Neural progenitor cell (in vitro differentiated cells): Measurements from ENCODE around the gene MTR. TPM values are rescaled to one million over a fixed set of nuclear protein-coding genes. Genes with fewer than 3 reads are reported as not detected.
A peak's percentile ranks its signal among the peaks of the same experiment; 100 is the strongest.

Experiments
- DNase-seq: peaks from one replicate; pipeline ENCODE4 v3.0.0-alpha.2; 2016; ENCODE audit warnings: low spot score
- H2AFZ ChIP-seq: fragments of 200-600 bp; sonication (generic); replicated peaks from 2 replicates; pipeline ENCODE4 v1.6.1; 2016; ENCODE audit warnings: antibody characterized with exemption
- H3F3A ChIP-seq: fragments of 200-600 bp; sonication (generic); 2 replicates; pipeline ENCODE4 v1.6.1; 2016; ENCODE audit warnings: antibody characterized with exemption, low read depth
- H3K27ac ChIP-seq: fragments of 200-600 bp; sonication (generic); 2 replicates; pipeline ENCODE4 v1.5.1; 2016; ENCODE audit warnings: mild to moderate bottlenecking
- H3K27me3 ChIP-seq: fragments of 200-600 bp; sonication (generic); 2 replicates; pipeline ENCODE4 v1.6.1; 2016; ENCODE audit warnings: mild to moderate bottlenecking, moderate library complexity
- H3K36me3 ChIP-seq: fragments of 200-600 bp; sonication (generic); 2 replicates; pipeline ENCODE4 v1.5.1; 2016
- H3K4me1 ChIP-seq: fragments of 200-600 bp; sonication (generic); 2 replicates; pipeline ENCODE4 v1.6.1; 2016; ENCODE audit warnings: mixed run types
- H3K4me2 ChIP-seq: fragments of 200-600 bp; sonication (generic); 2 replicates; pipeline ENCODE4 v1.6.1; 2016
- H3K4me3 ChIP-seq: fragments of 200-600 bp; sonication (generic); 2 replicates; pipeline ENCODE4 v1.5.1; 2016
- H3K79me2 ChIP-seq: fragments of 200-600 bp; sonication (generic); 2 replicates; pipeline ENCODE4 v1.6.1; 2016; ENCODE audit warnings: low read depth
- H3K9ac ChIP-seq: fragments of 200-600 bp; sonication (generic); 2 replicates; pipeline ENCODE4 v1.6.1; 2016
- H3K9me3 ChIP-seq: fragments of 200-600 bp; sonication (generic); 2 replicates; pipeline ENCODE4 v1.5.1; 2016; ENCODE audit warnings: low read depth
- H4K20me1 ChIP-seq: fragments of 200-600 bp; sonication (generic); 2 replicates; pipeline ENCODE4 v1.6.1; 2016; ENCODE audit warnings: low read depth
- H3K27ac Mint-ChIP-seq: 3 replicates; pipeline ENCODE4 v1.8.0; 2021; ENCODE audit warnings: mixed read lengths
- H3K27me3 Mint-ChIP-seq: 2 replicates; pipeline ENCODE4 v1.8.0; 2022; ENCODE audit warnings: low read depth, mild to moderate bottlenecking, inconsistent platforms, moderate library complexity, mixed read lengths; ENCODE audit not compliant: insufficient read depth
- H3K36me3 Mint-ChIP-seq: 3 replicates; pipeline ENCODE4 v1.8.0; 2021; ENCODE audit warnings: mixed read lengths
- H3K4me1 Mint-ChIP-seq: 3 replicates; pipeline ENCODE4 v1.8.0; 2021; ENCODE audit warnings: mixed read lengths
- H3K4me3 Mint-ChIP-seq: 3 replicates; pipeline ENCODE4 v1.8.0; 2021; ENCODE audit warnings: mild to moderate bottlenecking, moderate library complexity, mixed read lengths
- H3K9me3 Mint-ChIP-seq: 3 replicates; pipeline ENCODE4 v1.8.0; 2020; ENCODE audit warnings: mixed read lengths
- CTCF ChIP-seq: fragments of 200-600 bp; sonication (generic); IDR thresholded peaks from 2 replicates; pipeline ENCODE4 v1.5.1; 2017; ENCODE audit warnings: antibody characterized with exemption, mild to moderate bottlenecking
- EZH2 ChIP-seq: fragments of 200-600 bp; sonication (generic); IDR thresholded peaks from 2 replicates; pipeline ENCODE4 v1.6.1; 2017; ENCODE audit warnings: antibody characterized with exemption, mild to moderate bottlenecking, moderate library complexity
- EZH2phosphoT487 ChIP-seq: fragments of 200-600 bp; sonication (generic); IDR thresholded peaks from 2 replicates; pipeline ENCODE4 v1.6.1; 2017; ENCODE audit warnings: antibody characterized with exemption
- total RNA-seq: library from RNA; depleted of rRNA; stranded (reverse); fragments of >200 nt; gene quantifications from 2 replicates; pipeline ENCODE4 v1.2.3, GENCODE V29; 2015; ENCODE audit warnings: low replicate concordance

MTR gene
- total RNA-seq, 1 donor from 2014 or later, result 27.3 TPM

GRCh38 chr1:236944556-236944955 is 149.5 kb downstream of the MTR start:
- DNase-seq, result no peak
- Mint-ChIP-seq H3K27ac (no peak overlapping the region), H3K4me1 (peaks cover 7% of the 10 kb centered on the region), H3K27me3 (peaks cover 6% of the 10 kb centered on the region), H3K4me3 (no peak overlapping the region), H3K36me3 (no peaks in the 10 kb centered on the region), H3K9me3 (no peaks in the 10 kb centered on the region)
- Histone ChIP-seq H3K9ac (no peak overlapping the region), H3K9me3 (no peaks in the 10 kb centered on the region), H3K27ac (no peak overlapping the region), H3K27me3 (no peaks in the 10 kb centered on the region), H3F3A (no peaks in the 10 kb centered on the region), H4K20me1 (no peaks in the 10 kb centered on the region), H2AFZ (no peak overlapping the region), H3K79me2 (no peaks in the 10 kb centered on the region), H3K36me3 (no peaks in the 10 kb centered on the region), H3K4me3 (no peak overlapping the region), H3K4me2 (no peak overlapping the region), H3K4me1 (no peaks in the 10 kb centered on the region)
- TF ChIP-seq CTCF, result no peak
- TF ChIP-seq EZH2, result no peak
- no peak for TF ChIP-seq EZH2phosphoT487

DNA sequence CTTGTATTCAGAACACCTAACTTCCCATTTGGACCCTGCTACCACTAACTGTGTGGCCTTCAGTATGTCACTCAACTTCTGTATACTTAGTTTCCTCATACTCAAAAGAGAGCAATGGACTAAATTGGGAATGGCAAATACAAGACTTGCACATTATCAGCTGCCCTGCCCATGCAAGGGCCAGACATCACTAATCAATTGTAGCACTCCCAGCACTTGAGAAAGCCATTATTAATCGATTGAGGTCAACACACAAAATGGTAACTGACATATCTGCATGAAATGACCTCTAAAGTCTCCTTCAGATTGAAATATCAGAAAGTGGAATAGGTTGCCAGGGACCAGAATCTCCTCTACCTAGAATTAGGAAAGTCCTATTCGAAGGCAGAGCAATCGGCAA is 149.9 kb downstream of the MTR start:
- no peak for DNase-seq
- no peaks in the 10 kb centered on the region for H3K36me3 Mint-ChIP-seq
- peaks cover 7% of the 10 kb centered on the region for H3K4me1 Mint-ChIP-seq
- H3K9me3 Mint-ChIP-seq, result no peaks in the 10 kb centered on the region
- H3K4me3 Mint-ChIP-seq, result no peak overlapping the region
- no peaks in the 10 kb centered on the region for H3K4me1 ChIP-seq
- TF ChIP-seq EZH2phosphoT487 (no peak), CTCF (no peak), EZH2 (no peak)
- H3K79me2 ChIP-seq, result no peaks in the 10 kb centered on the region
- no peak overlapping the region for H3K27ac ChIP-seq
- H3K9me3 ChIP-seq, result no peaks in the 10 kb centered on the region
- H3K27ac Mint-ChIP-seq, result no peak overlapping the region
- no peaks in the 10 kb centered on the region for H3K27me3 ChIP-seq
- no peak overlapping the region for H3K9ac ChIP-seq
- no peaks in the 10 kb centered on the region for H4K20me1 ChIP-seq
- no peak overlapping the region for H3K4me2 ChIP-seq
- no peaks in the 10 kb centered on the region for H3F3A ChIP-seq
- H3K36me3 ChIP-seq, result no peaks in the 10 kb centered on the region
- no peak overlapping the region for H3K4me3 ChIP-seq
- peaks cover 6% of the 10 kb centered on the region for H3K27me3 Mint-ChIP-seq
- H2AFZ ChIP-seq, result no peak overlapping the region

GRCh38 chr1:236947794-236948193 is 152.7 kb downstream of the MTR start:
- no peak overlapping the region for H3K4me3 ChIP-seq
- peaks cover 6% of the 10 kb centered on the region for H3K27me3 Mint-ChIP-seq
- no peaks in the 10 kb centered on the region for H3K79me2 ChIP-seq
- H3K4me3 Mint-ChIP-seq, result no peak overlapping the region
- no peak overlapping the region for H3K27ac ChIP-seq
- H3K9me3 Mint-ChIP-seq, result no peaks in the 10 kb centered on the region
- TF ChIP-seq EZH2 (no peak), CTCF (no peak), EZH2phosphoT487 (no peak)
- H3K36me3 ChIP-seq, result no peaks in the 10 kb centered on the region
- H2AFZ ChIP-seq, result peak overlapping the region; percentile 72
- H3K9ac ChIP-seq, result no peak overlapping the region
- peaks cover 13% of the 10 kb centered on the region for H3F3A ChIP-seq
- H3K9me3 ChIP-seq, result no peaks in the 10 kb centered on the region
- no peak overlapping the region for H3K4me2 ChIP-seq
- H3K27ac Mint-ChIP-seq, result no peak overlapping the region
- DNase-seq, result no peak
- no peaks in the 10 kb centered on the region for H4K20me1 ChIP-seq
- H3K4me1 ChIP-seq, result peaks cover 17% of the 10 kb centered on the region
- H3K27me3 ChIP-seq, result no peaks in the 10 kb centered on the region
- H3K36me3 Mint-ChIP-seq, result no peaks in the 10 kb centered on the region
- H3K4me1 Mint-ChIP-seq, result peaks cover 14% of the 10 kb centered on the region

DNA sequence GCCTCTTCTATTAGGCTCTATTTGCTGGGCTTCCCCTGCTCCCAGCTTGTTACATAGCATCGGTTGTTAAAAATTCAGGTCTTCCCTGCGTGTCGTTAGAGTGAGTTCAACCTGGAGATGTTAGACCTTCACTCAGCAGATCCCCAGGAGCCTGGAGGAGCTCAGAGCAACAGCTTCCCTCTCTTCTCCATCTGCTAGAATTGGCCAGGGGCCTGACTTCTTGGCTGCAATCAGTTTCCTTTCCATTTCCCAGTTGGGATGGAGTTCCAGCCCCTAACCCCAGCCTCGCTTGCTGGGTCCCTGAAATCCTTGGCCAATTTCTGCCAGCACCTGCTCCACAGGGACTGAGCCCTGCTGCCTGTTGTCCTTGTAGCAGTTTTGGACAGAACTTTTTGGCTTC is 153.3 kb downstream of the MTR start:
- no peaks in the 10 kb centered on the region for H3K36me3 Mint-ChIP-seq
- Histone ChIP-seq H3K36me3 (no peaks in the 10 kb centered on the region), H3K27me3 (no peaks in the 10 kb centered on the region), H3F3A (peaks cover 19% of the 10 kb centered on the region), H3K4me1 (peaks cover 23% of the 10 kb centered on the region), H3K4me2 (no peak overlapping the region), H3K9me3 (no peaks in the 10 kb centered on the region), H3K79me2 (no peaks in the 10 kb centered on the region), H3K27ac (no peak overlapping the region), H3K9ac (no peak overlapping the region), H2AFZ (peak overlapping the region; percentile 72), H3K4me3 (no peak overlapping the region), H4K20me1 (no peaks in the 10 kb centered on the region)
- H3K27ac Mint-ChIP-seq, result no peak overlapping the region
- no peaks in the 10 kb centered on the region for H3K9me3 Mint-ChIP-seq
- H3K4me3 Mint-ChIP-seq, result no peak overlapping the region
- peaks cover 17% of the 10 kb centered on the region for H3K4me1 Mint-ChIP-seq
- DNase-seq, result no peak
- peaks cover 6% of the 10 kb centered on the region for H3K27me3 Mint-ChIP-seq
- TF ChIP-seq CTCF (no peak), EZH2phosphoT487 (no peak), EZH2 (no peak)
